ENCODE measurements around the gene APLP1.
"Not testable (repeated sequence)": the region's sequence is repeated elsewhere in the genome, so short reads cannot be mapped to it uniquely, and the experiment has no call there.

The APLP1 gene

GRCh38 chr19:35868172-35868822 lies at the start of gene APLP1:
APLP1 (plus strand) TSS chr19:35868574; CDS start chr19:35868637, 63 bp downstream.
- peak in 1 of 2 donors; percentile 48 for DNase-seq (ENCODE audit: low read depth in 2 of 2)

- DNase-seq (ENCODE audit: low read depth in 2 of 2) = no peak
Measured at GRCh38 chr19:35822579-35822978, 45.8 kb upstream of the APLP1 start.

- DNase-seq (ENCODE audit: low read depth in 2 of 2) = no peak
Measured at GRCh38 chr19:35824150-35824549, 44.2 kb upstream of the APLP1 start.

GRCh38 chr19:35828692-35829301 lies 39.6 kb upstream of the APLP1 start:
- peak in 1 of 2 donors; percentile 9 for DNase-seq (ENCODE audit: low read depth in 2 of 2)

- no peak for DNase-seq (ENCODE audit: low read depth in 2 of 2)
Measured at GRCh38 chr19:35830986-35831385, 37.4 kb upstream of the APLP1 start.

- no peak for DNase-seq (ENCODE audit: low read depth in 2 of 2)
Measured at GRCh38 chr19:35832054-35832453, 36.3 kb upstream of the APLP1 start.

GRCh38 chr19:35833972-35834371 lies 34.4 kb upstream of the APLP1 start:
- no peak for DNase-seq (ENCODE audit: low read depth in 2 of 2)

GRCh38 chr19:35836096-35836495 lies 32.3 kb upstream of the APLP1 start:
- not testable (repeated sequence) for DNase-seq (ENCODE audit: low read depth in 2 of 2)

GRCh38 chr19:35841961-35842595 lies 26.3 kb upstream of the APLP1 start:
- DNase-seq (ENCODE audit: low read depth in 2 of 2) = no peak

GRCh38 chr19:35842666-35843272 lies 25.6 kb upstream of the APLP1 start:
- DNase-seq (ENCODE audit: low read depth in 2 of 2) = no peak

- DNase-seq (ENCODE audit: low read depth in 2 of 2) = no peak
Measured at GRCh38 chr19:35843676-35844481, 24.5 kb upstream of the APLP1 start.

- no peak for DNase-seq (ENCODE audit: low read depth in 2 of 2)
Measured at GRCh38 chr19:35844482-35845214, 23.7 kb upstream of the APLP1 start.

- no peak for DNase-seq (ENCODE audit: low read depth in 2 of 2)
Measured at GRCh38 chr19:35845215-35846037, 22.9 kb upstream of the APLP1 start.

- DNase-seq (ENCODE audit: low read depth in 2 of 2) = no peak
Measured at GRCh38 chr19:35846038-35846668, 22.2 kb upstream of the APLP1 start.

- no peak for DNase-seq (ENCODE audit: low read depth in 2 of 2)
Measured at GRCh38 chr19:35847911-35848310, 20.5 kb upstream of the APLP1 start.

- no peak for DNase-seq (ENCODE audit: low read depth in 2 of 2)
Measured at GRCh38 chr19:35848486-35848885, 19.9 kb upstream of the APLP1 start.

- DNase-seq (ENCODE audit: low read depth in 2 of 2) = no peak
Measured at GRCh38 chr19:35848919-35849505, 19.4 kb upstream of the APLP1 start.

- DNase-seq (ENCODE audit: low read depth in 2 of 2) = no peak
Measured at GRCh38 chr19:35851213-35852028, 17.0 kb upstream of the APLP1 start.

All from stimulated activated CD8-positive, alpha-beta memory T cell treated with anti-CD3 and anti-CD28 coated beads, Interleukin-2, amount 100 ng/mL, for 1 hour (primary cell).